ENCODE measurements around the gene SIM2.

DNA sequence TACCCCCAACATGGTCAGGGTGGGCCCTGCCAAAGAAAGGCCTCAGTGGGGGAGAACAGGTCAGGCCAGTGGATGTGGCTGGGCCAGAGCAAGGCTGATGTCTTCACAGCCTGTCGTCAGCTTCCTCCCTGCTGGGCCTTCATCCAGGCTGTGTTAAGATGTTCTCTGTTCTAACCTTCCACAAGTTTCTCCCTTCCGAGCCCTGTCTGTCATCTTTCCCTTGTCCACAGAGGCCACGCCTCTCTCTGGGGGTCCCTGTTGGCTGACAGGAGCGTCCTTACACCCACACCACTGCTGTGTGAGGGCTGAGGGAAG lies 36.2 kb downstream of the SIM2 start:
- TF ChIP-seq POLR2A (IDR thresholded peaks at IDR 0.05) (no peak), POLR2AphosphoS5 (IDR thresholded peaks at IDR 0.05) (no peak)

All from gastroesophageal sphincter (tissue), 2 donors.